K562 (cell line): ENCODE measurements around the gene AHCY. TPM values are rescaled to one million over a fixed set of nuclear protein-coding genes. Genes with fewer than 3 reads are reported as not detected.

Source experiments
- BCOR ChIP-seq: fragments of 450-650 bp; IDR thresholded peaks from 2 replicates; pipeline ENCODE4 v1.6.1; 2016
- BMI1 ChIP-seq: fragments of 150-350 bp; IDR thresholded peaks from 2 replicates; pipeline ENCODE4 v1.6.1; 2014; ENCODE audit warnings: low read length
- GABPA ChIP-seq: fragments of 200-800 bp; sonication (Bioruptor generic); conservative IDR thresholded peaks from 2 replicates; pipeline ENCODE4 v1.6.1; 2016; ENCODE audit warnings: low read depth, missing genetic modification characterization, missing compliant biosample characterization
- GTF2A2 ChIP-seq: IDR thresholded peaks from 2 replicates; pipeline ENCODE4 v1.6.1; 2016; ENCODE audit warnings: mild to moderate bottlenecking, missing genetic modification characterization, missing compliant biosample characterization
- HDAC1 ChIP-seq, 2 experiments: fragments of 450-650 bp; IDR thresholded peaks; 2 replicates each; pipeline ENCODE4 v1.6.1; 2016 to 2017; ENCODE audit warnings: inconsistent platforms in 1 of 2, mild to moderate bottlenecking in 1 of 2, moderate library complexity in 1 of 2
- MYBL2 ChIP-seq, 2 experiments: fragments of 450-650 bp in 1 of 2; sonication (generic) in 1 of 2; formaldehyde crosslinking in 1 of 2; IDR thresholded peaks; 2 replicates each; pipeline versions ENCODE4 v1.6.1 to v1.8.1; 2017 to 2022; ENCODE audit warnings: borderline replicate concordance in 1 of 2, inconsistent platforms in 1 of 2, low read depth in 1 of 2, mild to moderate bottlenecking in 1 of 2, missing genetic modification reagents in 1 of 2, moderate library complexity in 1 of 2
- PHF21A ChIP-seq: fragments of 450-650 bp; IDR thresholded peaks from 2 replicates; pipeline ENCODE4 v1.6.1; 2017; ENCODE audit warnings: low read depth, borderline replicate concordance
- SIN3A ChIP-seq, 2 experiments: fragments of 150-350 bp in 1 of 2; IDR thresholded peaks; 2 replicates each; pipeline ENCODE4 v1.6.1; 2011 to 2016; ENCODE audit warnings: borderline replicate concordance in 2 of 2, low read depth in 2 of 2, low read length in 2 of 2, mild to moderate bottlenecking in 2 of 2, moderate library complexity in 2 of 2; ENCODE audit not compliant: control insufficient read depth in 1 of 2
- TEAD4 ChIP-seq, 2 experiments: sonication (generic) in 1 of 2; formaldehyde crosslinking in 1 of 2; IDR thresholded peaks; 2 replicates each; pipeline versions ENCODE4 v1.6.1 to v1.8.0; 2012 to 2022; ENCODE audit warnings: borderline replicate concordance in 1 of 2, inconsistent platforms in 1 of 2, low read length in 1 of 2, mild to moderate bottlenecking in 1 of 2, missing genetic modification reagents in 1 of 2
- ZNF24 ChIP-seq: fragments of 450-650 bp; IDR thresholded peaks from 2 replicates; pipeline ENCODE4 v1.6.1; 2016
- ZNF717 ChIP-seq: fragments of 250-450 bp; sonication (Bioruptor Pico); IDR thresholded peaks from 2 replicates; pipeline ENCODE4 v1.5.0; 2021
- polyA plus RNA-seq, 8 experiments: library from polyadenylated mRNA; depleted of rRNA in 4 of 8; stranded (reverse) in 5 of 8; unstranded in 3 of 8; fragments of >200 nt; fragmentation: Nextera tagmentation in 2 of 8; fragmentation: Illumina TruSeq in 1 of 8; extraction: Ambion mirVana in 2 of 8; extraction: Trizol in 1 of 8; gene quantifications; 2 replicates each; pipeline versions ENCODE4 v1.2.1 to v1.2.3, GENCODE V29; 2011 to 2014; ENCODE audit warnings: inconsistent platforms in 1 of 8, missing spikeins in 1 of 8
- total RNA-seq, 7 experiments: library from RNA; depleted of rRNA in 6 of 7; stranded (reverse); fragments of >200 nt in 6 of 7; fragmentation: Illumina TruSeq in 2 of 7; extraction: Trizol in 2 of 7; gene quantifications; 2 replicates each; pipeline versions ENCODE4 v1.2.1 to v1.2.3, GENCODE V29; 2011 to 2021; ENCODE audit warnings: low replicate concordance in 1 of 7
- TF ChIP-seq, protein P1 (sequence below): fragments of 450-650 bp; IDR thresholded peaks from 2 replicates; pipeline ENCODE4 v1.6.1; 2017; ENCODE audit warnings: antibody characterized with exemption, mild to moderate bottlenecking
- TF ChIP-seq, protein P2 (sequence below): fragments of 250-450 bp; sonication (Bioruptor Pico); IDR thresholded peaks from 2 replicates; pipeline ENCODE4 v1.5.0; 2020; ENCODE audit warnings: mild to moderate bottlenecking, borderline replicate concordance
- TF ChIP-seq, protein P3 (sequence below): sonication (generic); formaldehyde crosslinking; IDR thresholded peaks from 2 replicates; pipeline ENCODE4 v1.8.1; 2023; ENCODE audit warnings: mild to moderate bottlenecking, missing genetic modification reagents

The AHCY gene
- total and polyA plus RNA-seq, 9 of the 15 experiments (the other 6 are each of a cell fraction or from before 2014, with no cell fraction given) = 82.5 to 269 (median 190) TPM

DNA sequence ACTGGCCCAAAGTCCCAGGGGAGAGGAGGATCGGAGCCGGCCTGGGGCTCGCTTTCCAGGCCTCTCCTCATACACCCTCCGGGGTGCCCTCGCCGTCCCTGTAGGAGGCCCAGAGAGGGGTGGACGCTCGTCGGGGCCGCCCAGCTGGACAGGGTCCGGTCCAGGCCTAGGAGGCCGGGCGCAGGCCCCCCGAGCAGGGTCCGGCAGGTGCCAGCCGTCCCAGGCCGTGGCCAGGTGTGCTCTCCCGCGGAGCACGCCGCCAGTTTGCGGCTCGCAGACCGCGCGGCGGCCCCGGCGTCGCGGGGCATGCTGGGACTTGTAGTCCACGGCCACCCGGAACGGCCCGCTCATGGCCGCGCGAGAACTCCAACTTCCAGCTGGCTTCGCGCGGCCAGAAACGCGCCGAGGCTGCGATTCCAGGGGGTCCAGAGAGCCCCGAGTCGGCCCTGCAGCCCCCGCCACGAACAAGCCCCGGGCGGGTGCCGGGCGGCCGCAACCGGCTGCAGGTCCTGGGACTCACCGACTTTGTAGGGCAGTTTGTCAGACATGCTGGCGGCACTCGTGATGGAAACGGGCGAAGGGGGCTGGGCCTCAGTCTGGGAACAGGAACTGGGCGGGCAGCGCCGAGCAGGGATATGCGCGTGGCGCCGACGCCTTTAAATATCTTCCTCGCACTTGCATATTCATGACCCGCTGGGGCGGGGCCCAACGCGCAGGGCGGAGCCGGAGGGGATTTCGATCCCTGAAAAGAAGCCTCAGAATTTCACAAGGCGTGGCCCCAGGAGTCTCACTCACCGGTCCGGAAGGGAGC is at the start of gene AHCY (continued):
- TF ChIP-seq, protein P1, sequence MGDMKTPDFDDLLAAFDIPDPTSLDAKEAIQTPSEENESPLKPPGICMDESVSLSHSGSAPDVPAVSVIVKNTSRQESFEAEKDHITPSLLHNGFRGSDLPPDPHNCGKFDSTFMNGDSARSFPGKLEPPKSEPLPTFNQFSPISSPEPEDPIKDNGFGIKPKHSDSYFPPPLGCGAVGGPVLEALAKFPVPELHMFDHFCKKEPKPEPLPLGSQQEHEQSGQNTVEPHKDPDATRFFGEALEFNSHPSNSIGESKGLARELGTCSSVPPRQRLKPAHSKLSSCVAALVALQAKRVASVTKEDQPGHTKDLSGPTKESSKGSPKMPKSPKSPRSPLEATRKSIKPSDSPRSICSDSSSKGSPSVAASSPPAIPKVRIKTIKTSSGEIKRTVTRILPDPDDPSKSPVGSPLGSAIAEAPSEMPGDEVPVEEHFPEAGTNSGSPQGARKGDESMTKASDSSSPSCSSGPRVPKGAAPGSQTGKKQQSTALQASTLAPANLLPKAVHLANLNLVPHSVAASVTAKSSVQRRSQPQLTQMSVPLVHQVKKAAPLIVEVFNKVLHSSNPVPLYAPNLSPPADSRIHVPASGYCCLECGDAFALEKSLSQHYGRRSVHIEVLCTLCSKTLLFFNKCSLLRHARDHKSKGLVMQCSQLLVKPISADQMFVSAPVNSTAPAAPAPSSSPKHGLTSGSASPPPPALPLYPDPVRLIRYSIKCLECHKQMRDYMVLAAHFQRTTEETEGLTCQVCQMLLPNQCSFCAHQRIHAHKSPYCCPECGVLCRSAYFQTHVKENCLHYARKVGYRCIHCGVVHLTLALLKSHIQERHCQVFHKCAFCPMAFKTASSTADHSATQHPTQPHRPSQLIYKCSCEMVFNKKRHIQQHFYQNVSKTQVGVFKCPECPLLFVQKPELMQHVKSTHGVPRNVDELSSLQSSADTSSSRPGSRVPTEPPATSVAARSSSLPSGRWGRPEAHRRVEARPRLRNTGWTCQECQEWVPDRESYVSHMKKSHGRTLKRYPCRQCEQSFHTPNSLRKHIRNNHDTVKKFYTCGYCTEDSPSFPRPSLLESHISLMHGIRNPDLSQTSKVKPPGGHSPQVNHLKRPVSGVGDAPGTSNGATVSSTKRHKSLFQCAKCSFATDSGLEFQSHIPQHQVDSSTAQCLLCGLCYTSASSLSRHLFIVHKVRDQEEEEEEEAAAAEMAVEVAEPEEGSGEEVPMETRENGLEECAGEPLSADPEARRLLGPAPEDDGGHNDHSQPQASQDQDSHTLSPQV = peak; percentile 68; the same call in 1 of the 2 replicates
- TF ChIP-seq ZNF717 (CRISPR knock-in tag) = no peak
- no peak for TF ChIP-seq MYBL2 (IDR thresholded peaks at IDR 0.05; ENCODE audit: low read depth)
- TF ChIP-seq MYBL2 (CRISPR knock-in tag; IDR thresholded peaks at IDR 0.05; ENCODE audit: borderline replicate concordance) = no peak
- peak in 1 of 2 experiments; percentile 85; a peak in 2 of 4 replicates for TF ChIP-seq HDAC1 (IDR thresholded peaks at IDR 0.05)
- no peak for TF ChIP-seq PHF21A
- TF ChIP-seq, protein P2, sequence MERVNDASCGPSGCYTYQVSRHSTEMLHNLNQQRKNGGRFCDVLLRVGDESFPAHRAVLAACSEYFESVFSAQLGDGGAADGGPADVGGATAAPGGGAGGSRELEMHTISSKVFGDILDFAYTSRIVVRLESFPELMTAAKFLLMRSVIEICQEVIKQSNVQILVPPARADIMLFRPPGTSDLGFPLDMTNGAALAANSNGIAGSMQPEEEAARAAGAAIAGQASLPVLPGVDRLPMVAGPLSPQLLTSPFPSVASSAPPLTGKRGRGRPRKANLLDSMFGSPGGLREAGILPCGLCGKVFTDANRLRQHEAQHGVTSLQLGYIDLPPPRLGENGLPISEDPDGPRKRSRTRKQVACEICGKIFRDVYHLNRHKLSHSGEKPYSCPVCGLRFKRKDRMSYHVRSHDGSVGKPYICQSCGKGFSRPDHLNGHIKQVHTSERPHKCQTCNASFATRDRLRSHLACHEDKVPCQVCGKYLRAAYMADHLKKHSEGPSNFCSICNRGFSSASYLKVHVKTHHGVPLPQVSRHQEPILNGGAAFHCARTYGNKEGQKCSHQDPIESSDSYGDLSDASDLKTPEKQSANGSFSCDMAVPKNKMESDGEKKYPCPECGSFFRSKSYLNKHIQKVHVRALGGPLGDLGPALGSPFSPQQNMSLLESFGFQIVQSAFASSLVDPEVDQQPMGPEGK (CRISPR knock-in tag) = no peak
- no peak for TF ChIP-seq BCOR
- TF ChIP-seq TEAD4 (IDR thresholded peaks at IDR 0.05; ENCODE audit: low read length) = 0 out of 2 replicates have a peak, but pooled peaks have one; percentile 13
- TF ChIP-seq TEAD4 (CRISPR knock-in tag; IDR thresholded peaks at IDR 0.05; ENCODE audit: borderline replicate concordance) = peak; percentile 46; the same call in 1 of the 2 replicates
- TF ChIP-seq SIN3A (IDR thresholded peaks at IDR 0.05; ENCODE audit: borderline replicate concordance in 2 of 2, control insufficient read depth in 1 of 2, low read depth in 2 of 2, low read length in 2 of 2) = peak in 1 of 2 experiments; percentile 75; a peak in 2 of 4 replicates
- peak; percentile 68 for TF ChIP-seq GABPA (tag)
- no peak for TF ChIP-seq ZNF24
- TF ChIP-seq, protein P3, sequence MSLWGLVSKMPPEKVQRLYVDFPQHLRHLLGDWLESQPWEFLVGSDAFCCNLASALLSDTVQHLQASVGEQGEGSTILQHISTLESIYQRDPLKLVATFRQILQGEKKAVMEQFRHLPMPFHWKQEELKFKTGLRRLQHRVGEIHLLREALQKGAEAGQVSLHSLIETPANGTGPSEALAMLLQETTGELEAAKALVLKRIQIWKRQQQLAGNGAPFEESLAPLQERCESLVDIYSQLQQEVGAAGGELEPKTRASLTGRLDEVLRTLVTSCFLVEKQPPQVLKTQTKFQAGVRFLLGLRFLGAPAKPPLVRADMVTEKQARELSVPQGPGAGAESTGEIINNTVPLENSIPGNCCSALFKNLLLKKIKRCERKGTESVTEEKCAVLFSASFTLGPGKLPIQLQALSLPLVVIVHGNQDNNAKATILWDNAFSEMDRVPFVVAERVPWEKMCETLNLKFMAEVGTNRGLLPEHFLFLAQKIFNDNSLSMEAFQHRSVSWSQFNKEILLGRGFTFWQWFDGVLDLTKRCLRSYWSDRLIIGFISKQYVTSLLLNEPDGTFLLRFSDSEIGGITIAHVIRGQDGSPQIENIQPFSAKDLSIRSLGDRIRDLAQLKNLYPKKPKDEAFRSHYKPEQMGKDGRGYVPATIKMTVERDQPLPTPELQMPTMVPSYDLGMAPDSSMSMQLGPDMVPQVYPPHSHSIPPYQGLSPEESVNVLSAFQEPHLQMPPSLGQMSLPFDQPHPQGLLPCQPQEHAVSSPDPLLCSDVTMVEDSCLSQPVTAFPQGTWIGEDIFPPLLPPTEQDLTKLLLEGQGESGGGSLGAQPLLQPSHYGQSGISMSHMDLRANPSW (CRISPR knock-in tag) = no peak; the same call in 1 of the 2 replicates
- TF ChIP-seq BMI1 = no peak
- TF ChIP-seq GTF2A2 = no peak
